ENCODE measurements around the gene KNL1. TPM values are rescaled to one million over a fixed set of nuclear protein-coding genes. Genes with fewer than 3 reads are reported as not detected.
"Not testable (repeated sequence)": the region's sequence is repeated elsewhere in the genome, so short reads cannot be mapped to it uniquely, and the experiment has no call there.

KNL1 gene
- polyA plus RNA-seq, 1 donor = 9.8 TPM

DNA sequence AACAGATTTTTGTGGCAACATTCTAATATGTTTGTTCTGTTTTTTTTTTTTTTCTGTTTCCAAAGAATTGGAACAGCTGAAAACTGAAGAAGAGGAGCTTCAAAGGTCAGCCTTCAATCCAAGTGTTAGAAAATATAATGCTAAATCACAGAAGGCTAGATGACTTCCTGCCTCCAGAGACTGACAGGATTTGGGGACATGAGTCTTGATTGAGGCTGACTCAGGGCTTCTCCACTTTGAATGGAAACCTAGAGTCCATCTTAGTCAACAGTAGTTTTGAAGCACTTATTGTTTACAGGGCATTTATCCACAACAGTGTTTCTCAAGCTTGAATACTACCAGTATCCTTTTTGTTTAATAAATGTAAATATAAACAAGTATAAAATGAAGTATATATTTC lies 56.4 kb downstream of the KNL1 start:
- Histone ChIP-seq H3K4me3 (ENCODE audit: low read length) (no peak overlapping the region), H3K27me3 (ENCODE audit: control insufficient read depth, insufficient read depth, low read length) (no peaks in the 10 kb centered on the region), H3K4me1 (ENCODE audit: control insufficient read depth, insufficient read depth, low read length) (peaks cover 3% of the 10 kb centered on the region), H3K9me3 (ENCODE audit: control insufficient read depth, low read depth, low read length) (no peaks in the 10 kb centered on the region), H3K27ac (ENCODE audit: low read length) (peak overlapping the region; percentile 55), H3K36me3 (ENCODE audit: control insufficient read depth, insufficient read depth, low read length) (no peaks in the 10 kb centered on the region)
- peak in 1 of 2 donors; percentile 21 for DNase-seq

DNA sequence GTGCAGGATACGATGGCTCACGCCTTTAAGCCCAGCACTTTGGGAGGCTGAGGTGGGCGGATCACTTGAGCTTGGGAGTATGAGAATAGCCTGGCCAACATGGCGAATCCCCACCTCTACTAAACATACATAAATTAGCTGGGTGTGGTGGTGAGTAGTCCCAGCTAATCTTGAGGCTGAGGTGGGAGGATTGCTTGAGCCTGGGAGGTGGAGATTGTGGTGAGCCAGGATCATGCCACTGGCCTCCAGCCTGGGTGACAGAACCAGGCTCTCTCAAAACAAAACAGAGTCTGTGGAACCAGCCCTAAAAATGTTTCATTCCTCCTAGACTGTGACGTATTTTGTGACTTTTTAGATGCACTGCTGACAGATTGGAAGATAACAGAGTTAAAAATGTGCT lies 66.6 kb downstream of the KNL1 start:
- no CpG with 5 or more reads among the region's 5 CpGs for WGBS (ENCODE audit: insufficient coverage, low lambda C conversion rate)
- Histone ChIP-seq H3K4me3 (ENCODE audit: low read length) (no peak overlapping the region), H3K27me3 (ENCODE audit: control insufficient read depth, insufficient read depth, low read length) (no peaks in the 10 kb centered on the region), H3K36me3 (ENCODE audit: control insufficient read depth, insufficient read depth, low read length) (peaks cover 8% of the 10 kb centered on the region), H3K27ac (ENCODE audit: low read length) (no peak overlapping the region), H3K9me3 (ENCODE audit: control insufficient read depth, low read depth, low read length) (no peaks in the 10 kb centered on the region), H3K4me1 (ENCODE audit: control insufficient read depth, insufficient read depth, low read length) (no peaks in the 10 kb centered on the region)
- DNase-seq = no peak

DNA sequence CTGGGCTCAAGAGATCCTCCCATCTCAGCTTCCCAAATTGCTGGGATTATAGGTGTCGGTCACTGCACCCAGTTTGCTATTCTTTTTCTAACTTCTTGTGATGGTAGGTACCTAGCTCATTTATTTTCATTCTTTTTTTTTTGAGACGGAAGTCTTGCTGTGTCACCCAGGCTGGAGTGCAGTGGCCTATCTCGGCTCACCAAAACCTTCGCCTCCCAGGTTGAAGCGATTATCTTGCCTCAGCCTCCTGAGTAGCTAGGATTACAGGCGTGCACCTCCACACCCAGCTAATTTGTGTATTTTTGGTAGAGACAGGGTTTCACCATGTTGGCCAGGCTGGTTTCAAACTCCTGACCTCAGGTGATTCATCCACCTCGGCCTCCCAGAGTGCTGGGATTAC lies 70.9 kb downstream of the KNL1 start:
- peaks cover 8% of the 10 kb centered on the region for H3K36me3 ChIP-seq (ENCODE audit: control insufficient read depth, insufficient read depth, low read length)
- DNase-seq = no peak
- no peaks in the 10 kb centered on the region for H3K27me3 ChIP-seq (ENCODE audit: control insufficient read depth, insufficient read depth, low read length)
- H3K9me3 ChIP-seq (ENCODE audit: control insufficient read depth, low read depth, low read length) = no peaks in the 10 kb centered on the region
- WGBS (ENCODE audit: insufficient coverage, low lambda C conversion rate) = 100% methylated on average over 1 of the region's 7 CpGs
- H3K4me1 ChIP-seq (ENCODE audit: control insufficient read depth, insufficient read depth, low read length) = no peaks in the 10 kb centered on the region
- H3K4me3 ChIP-seq (ENCODE audit: low read length) = no peak overlapping the region
- no peak overlapping the region for H3K27ac ChIP-seq (ENCODE audit: low read length)

DNA sequence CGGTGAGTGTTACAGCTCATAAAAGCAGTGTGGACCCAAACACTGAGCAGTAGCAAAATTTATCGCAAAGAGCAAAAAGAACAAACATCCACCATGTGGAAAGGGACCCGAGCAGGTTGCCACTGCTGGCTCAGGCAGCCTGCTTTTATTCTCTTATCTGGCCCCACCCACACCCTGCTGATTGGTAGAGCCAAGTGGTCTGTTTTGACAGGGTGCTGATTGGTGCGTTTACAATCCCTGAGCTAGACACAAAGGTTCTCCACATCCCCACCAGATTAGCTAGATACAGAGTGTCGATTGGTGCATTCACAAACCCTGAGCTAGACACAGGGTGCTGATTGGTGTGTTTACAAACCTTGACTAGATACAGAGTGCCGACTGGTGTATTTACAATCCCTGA lies 82.2 kb downstream of the KNL1 start:
- not testable (repeated sequence) for H3K27ac ChIP-seq (ENCODE audit: low read length); DNase-seq
- WGBS (ENCODE audit: insufficient coverage, low lambda C conversion rate) = no CpG with 5 or more reads among the region's 6 CpGs

DNA sequence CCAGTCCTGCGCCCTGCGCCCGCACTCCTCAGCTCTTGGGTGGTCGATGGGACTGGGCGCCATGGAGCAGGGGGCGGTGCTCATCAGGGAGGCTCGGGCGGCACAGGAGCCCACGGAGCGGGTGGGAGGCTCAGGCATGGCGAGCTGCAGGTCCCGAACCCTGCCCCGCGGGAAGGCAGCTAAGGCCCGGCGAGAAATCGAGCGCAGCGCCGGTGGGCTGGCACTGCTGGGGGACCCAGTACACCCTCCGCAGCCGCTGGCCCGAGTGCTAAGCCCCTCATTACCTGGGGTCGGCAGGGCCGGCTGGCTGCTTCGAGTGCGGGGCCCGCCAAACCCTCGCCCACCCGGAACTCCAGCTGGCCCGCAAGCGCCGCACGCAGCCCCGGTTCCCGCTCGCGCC lies 82.9 kb downstream of the KNL1 start:
- H3K27me3 ChIP-seq (ENCODE audit: control insufficient read depth, insufficient read depth, low read length); H3K4me3 ChIP-seq (ENCODE audit: low read length); H3K36me3 ChIP-seq (ENCODE audit: control insufficient read depth, insufficient read depth, low read length); H3K4me1 ChIP-seq (ENCODE audit: control insufficient read depth, insufficient read depth, low read length); H3K27ac ChIP-seq (ENCODE audit: low read length); DNase-seq; H3K9me3 ChIP-seq (ENCODE audit: control insufficient read depth, low read depth, low read length): not testable (repeated sequence)
- WGBS (ENCODE audit: insufficient coverage, low lambda C conversion rate) = no CpG with 5 or more reads among the region's 38 CpGs

More for the DNA sequence above, 82.2 kb downstream of the KNL1 start:
- H3K4me3 ChIP-seq (ENCODE audit: low read length); H3K9me3 ChIP-seq (ENCODE audit: control insufficient read depth, low read depth, low read length); H3K27me3 ChIP-seq (ENCODE audit: control insufficient read depth, insufficient read depth, low read length); H3K36me3 ChIP-seq (ENCODE audit: control insufficient read depth, insufficient read depth, low read length); H3K4me1 ChIP-seq (ENCODE audit: control insufficient read depth, insufficient read depth, low read length): not testable (repeated sequence)

DNA sequence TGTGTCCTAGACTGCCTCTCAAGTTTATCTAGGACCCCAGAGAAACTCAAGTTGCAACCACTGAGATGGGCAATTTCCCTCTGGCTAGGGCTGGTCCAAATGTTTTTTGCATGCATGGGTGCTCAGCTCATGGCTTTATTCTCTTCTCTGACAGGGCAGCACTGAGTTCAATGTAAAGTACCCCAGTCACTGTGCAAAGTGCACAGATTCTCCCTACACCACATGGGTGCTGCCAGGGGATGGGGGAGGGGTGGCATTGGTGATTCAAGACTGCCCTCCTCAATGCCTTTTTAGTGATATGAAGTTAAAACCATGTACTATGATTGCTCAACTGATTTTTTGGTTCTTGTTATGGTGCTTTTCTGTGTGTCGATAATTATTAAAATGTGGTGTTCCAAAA lies 86.1 kb downstream of the KNL1 start:
- WGBS (ENCODE audit: insufficient coverage, low lambda C conversion rate) = no CpG with 5 or more reads among the region's 1 CpG
- Histone ChIP-seq H3K27me3 (ENCODE audit: control insufficient read depth, insufficient read depth, low read length) (no peaks in the 10 kb centered on the region), H3K36me3 (ENCODE audit: control insufficient read depth, insufficient read depth, low read length) (no peaks in the 10 kb centered on the region), H3K4me1 (ENCODE audit: control insufficient read depth, insufficient read depth, low read length) (no peaks in the 10 kb centered on the region), H3K4me3 (ENCODE audit: low read length) (no peak overlapping the region), H3K9me3 (ENCODE audit: control insufficient read depth, low read depth, low read length) (no peaks in the 10 kb centered on the region), H3K27ac (ENCODE audit: low read length) (no peak overlapping the region)
- peak in 1 of 2 donors; percentile 14 for DNase-seq

DNA sequence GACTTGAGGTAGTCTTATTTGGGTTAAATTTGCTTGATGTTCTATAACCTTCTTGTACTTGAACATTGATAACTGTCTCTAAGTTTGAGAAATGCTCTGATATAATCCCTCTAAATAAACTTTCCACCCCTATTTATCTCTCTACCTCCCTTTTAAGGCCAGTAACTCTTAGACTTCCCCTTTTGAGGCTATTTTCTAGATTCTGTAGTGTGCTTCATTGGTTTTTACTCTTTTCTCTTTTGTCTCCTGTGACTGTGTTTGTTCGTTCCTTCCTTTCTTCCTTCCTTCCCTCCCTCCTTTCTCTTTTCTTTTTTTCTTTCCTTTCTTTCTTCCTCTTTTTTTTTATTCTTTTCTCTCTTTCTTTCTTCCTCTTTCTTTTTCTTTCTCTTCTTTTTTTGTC lies 86.9 kb downstream of the KNL1 start:
- H3K4me3 ChIP-seq (ENCODE audit: low read length); H3K9me3 ChIP-seq (ENCODE audit: control insufficient read depth, low read depth, low read length): not testable (repeated sequence)
- WGBS (ENCODE audit: insufficient coverage, low lambda C conversion rate) = 100% methylated on average over 1 of the region's 1 CpG

DNA sequence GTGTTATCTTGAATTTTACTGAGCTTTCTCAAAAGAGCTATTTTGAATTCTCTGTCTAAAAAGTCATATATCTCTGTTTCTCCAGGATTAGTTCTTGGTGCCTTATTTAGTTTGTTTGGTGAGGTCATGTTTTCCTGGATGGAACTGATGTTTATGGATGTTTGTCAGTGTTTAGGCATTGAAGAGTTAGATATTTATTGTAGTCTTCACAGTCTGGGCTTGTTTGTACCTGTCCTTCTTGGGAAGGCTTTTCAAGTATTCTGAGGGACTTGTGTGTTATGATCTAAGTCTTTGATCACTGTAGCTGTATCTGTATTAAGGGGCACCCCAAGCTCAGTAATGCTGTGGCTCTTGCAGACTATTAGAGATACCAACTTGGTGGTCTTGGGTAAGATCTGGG lies 90.3 kb downstream of the KNL1 start:
- Histone ChIP-seq H3K4me3 (ENCODE audit: low read length) (no peak overlapping the region), H3K36me3 (ENCODE audit: control insufficient read depth, insufficient read depth, low read length) (no peaks in the 10 kb centered on the region), H3K4me1 (ENCODE audit: control insufficient read depth, insufficient read depth, low read length) (no peaks in the 10 kb centered on the region), H3K9me3 (ENCODE audit: control insufficient read depth, low read depth, low read length) (no peaks in the 10 kb centered on the region), H3K27ac (ENCODE audit: low read length) (no peak overlapping the region), H3K27me3 (ENCODE audit: control insufficient read depth, insufficient read depth, low read length) (no peaks in the 10 kb centered on the region)
- no peak for DNase-seq

More for the DNA sequence above, 86.9 kb downstream of the KNL1 start:
- H3K36me3 ChIP-seq (ENCODE audit: control insufficient read depth, insufficient read depth, low read length); H3K27me3 ChIP-seq (ENCODE audit: control insufficient read depth, insufficient read depth, low read length); DNase-seq; H3K27ac ChIP-seq (ENCODE audit: low read length); H3K4me1 ChIP-seq (ENCODE audit: control insufficient read depth, insufficient read depth, low read length): not testable (repeated sequence)

DNA sequence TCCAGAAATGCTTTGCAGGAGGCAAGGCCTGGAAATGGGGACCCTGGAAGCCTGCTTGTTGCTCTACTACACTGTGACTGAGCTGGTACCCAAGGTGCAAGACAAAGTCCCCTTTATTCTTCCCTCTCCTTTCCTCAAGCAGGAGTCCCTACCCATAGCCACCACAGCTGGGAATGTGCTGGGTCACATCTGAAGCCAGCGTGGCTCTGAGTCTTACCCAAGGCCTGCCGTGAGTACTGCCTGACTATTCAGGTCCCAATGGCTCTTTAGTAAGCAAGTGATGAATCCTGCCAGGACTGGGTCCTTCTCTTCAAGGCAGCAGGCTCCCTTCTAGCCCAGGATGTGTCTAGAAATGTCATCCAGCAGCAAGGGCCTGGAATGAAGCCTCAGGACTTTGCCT lies 91.3 kb downstream of the KNL1 start:
- Histone ChIP-seq H3K36me3 (ENCODE audit: control insufficient read depth, insufficient read depth, low read length) (no peaks in the 10 kb centered on the region), H3K9me3 (ENCODE audit: control insufficient read depth, low read depth, low read length) (no peaks in the 10 kb centered on the region), H3K4me1 (ENCODE audit: control insufficient read depth, insufficient read depth, low read length) (no peaks in the 10 kb centered on the region), H3K27ac (ENCODE audit: low read length) (no peak overlapping the region), H3K27me3 (ENCODE audit: control insufficient read depth, insufficient read depth, low read length) (no peaks in the 10 kb centered on the region), H3K4me3 (ENCODE audit: low read length) (no peak overlapping the region)
- DNase-seq = no peak
- no CpG with 5 or more reads among the region's 2 CpGs for WGBS (ENCODE audit: insufficient coverage, low lambda C conversion rate)

DNA sequence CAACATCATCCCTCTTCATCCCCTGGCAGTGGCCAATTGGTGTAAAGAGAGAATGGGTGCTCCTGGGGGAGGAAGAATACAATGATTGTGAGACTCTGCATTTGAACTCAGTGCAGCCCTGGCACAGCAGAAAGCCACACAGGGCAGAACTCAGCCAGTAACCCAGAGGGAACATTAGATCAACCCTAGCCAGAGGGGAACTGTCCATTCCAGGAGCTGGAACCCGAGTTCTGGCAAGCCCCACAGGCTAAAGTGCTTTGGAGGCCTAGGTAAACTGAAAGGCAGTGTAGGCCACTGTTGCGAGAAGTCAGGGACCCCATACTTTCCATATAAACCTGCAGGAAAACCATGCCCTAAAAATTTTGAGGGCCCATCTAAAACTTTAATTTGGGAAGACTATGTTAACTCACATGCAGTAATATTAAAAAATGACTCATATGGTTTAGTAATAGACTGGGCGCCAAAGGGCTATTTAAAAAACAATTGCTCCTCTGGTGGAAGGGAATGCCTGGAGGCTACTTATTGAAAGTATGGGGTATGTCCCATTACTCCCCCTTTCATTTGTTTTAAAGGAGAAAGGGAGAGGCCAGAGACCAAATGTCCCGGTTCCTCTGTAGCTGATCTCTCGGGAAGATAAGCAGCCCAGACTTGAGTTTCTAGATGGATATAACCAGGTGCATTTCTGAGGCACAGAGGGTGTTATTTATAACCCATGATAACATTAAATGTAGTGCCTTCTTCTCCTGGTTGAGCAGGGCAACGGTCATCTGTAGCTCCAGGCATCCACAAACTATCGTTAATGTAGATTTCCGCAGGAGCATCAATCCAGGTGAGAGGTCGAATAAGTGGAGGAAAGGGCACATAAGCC lies 95.1 kb downstream of the KNL1 start:
- Histone ChIP-seq H3K9me3 (ENCODE audit: control insufficient read depth, low read depth, low read length) (no peaks in the 10 kb centered on the region), H3K36me3 (ENCODE audit: control insufficient read depth, insufficient read depth, low read length) (peaks cover 4% of the 10 kb centered on the region), H3K27ac (ENCODE audit: low read length) (no peak overlapping the region), H3K27me3 (ENCODE audit: control insufficient read depth, insufficient read depth, low read length) (no peaks in the 10 kb centered on the region), H3K4me3 (ENCODE audit: low read length) (no peak overlapping the region), H3K4me1 (ENCODE audit: control insufficient read depth, insufficient read depth, low read length) (peaks cover 4% of the 10 kb centered on the region)
- 63% methylated on average over 2 of the region's 9 CpGs for WGBS (ENCODE audit: insufficient coverage, low lambda C conversion rate)
- DNase-seq = no peak

DNA sequence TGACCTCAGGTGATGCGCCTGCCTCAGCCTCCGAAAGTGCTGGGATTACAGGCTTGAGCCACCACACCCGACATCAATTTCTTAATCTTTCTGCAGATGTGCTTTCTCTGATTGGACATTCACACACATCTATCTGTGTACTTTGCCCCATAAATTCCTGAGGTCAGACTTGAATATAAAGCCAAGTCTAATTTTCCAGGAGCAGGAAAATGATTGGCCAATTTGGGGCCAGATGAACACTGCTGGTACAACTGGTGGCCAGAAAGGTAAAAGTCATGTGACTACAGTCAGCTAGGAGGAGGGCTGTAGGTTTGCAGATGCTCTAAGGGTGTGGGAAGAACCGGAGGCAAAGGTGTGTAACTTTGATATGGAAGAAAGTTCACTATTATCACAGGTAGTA lies 97.7 kb downstream of the KNL1 start:
- Histone ChIP-seq H3K27me3 (ENCODE audit: control insufficient read depth, insufficient read depth, low read length) (no peaks in the 10 kb centered on the region), H3K36me3 (ENCODE audit: control insufficient read depth, insufficient read depth, low read length) (peaks cover 4% of the 10 kb centered on the region), H3K4me1 (ENCODE audit: control insufficient read depth, insufficient read depth, low read length) (peaks cover 4% of the 10 kb centered on the region), H3K4me3 (ENCODE audit: low read length) (no peak overlapping the region), H3K9me3 (ENCODE audit: control insufficient read depth, low read depth, low read length) (no peaks in the 10 kb centered on the region), H3K27ac (ENCODE audit: low read length) (peak overlapping the region; percentile 2)
- no CpG with 5 or more reads among the region's 4 CpGs for WGBS (ENCODE audit: insufficient coverage, low lambda C conversion rate)
- DNase-seq = peak; percentile 55 to 67

Data from large intestine (tissue), 3 donors.